Right kidney (tissue), 1 donor: ENCODE results near the gene CHRNA7.
"Not testable (repeated sequence)": the region's sequence is repeated elsewhere in the genome, so short reads cannot be mapped to it uniquely, and the experiment has no call there.

Experiments
- DNase-seq: peaks from one replicate; pipeline ENCODE4 v3.0.0-alpha.2; 2016

Gene CHRNA7

GRCh38 chr15:32180579-32180978, 150.3 kb downstream of the CHRNA7 start:
- not testable (repeated sequence) for DNase-seq

DNA sequence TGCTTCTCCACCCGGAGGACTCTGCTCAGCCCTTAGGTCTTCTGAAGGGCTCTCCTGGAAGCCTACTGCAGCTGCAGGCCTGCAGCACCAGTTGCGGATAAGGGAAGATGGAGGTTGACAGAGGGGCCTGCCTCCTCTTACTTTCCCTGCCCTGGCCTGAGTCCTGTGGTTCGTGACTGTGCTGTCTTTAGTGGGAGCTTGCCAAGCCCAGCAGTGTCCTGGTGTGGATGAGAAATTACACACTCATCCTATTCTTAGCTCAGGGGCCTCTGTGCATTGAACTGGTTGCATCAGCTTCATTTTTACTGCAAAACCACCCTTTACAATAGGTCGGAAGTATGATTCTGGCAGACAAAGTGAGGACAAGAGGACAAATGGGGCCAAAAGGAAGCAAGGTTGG, 163.5 kb downstream of the CHRNA7 start:
- DNase-seq = not testable (repeated sequence)

- not testable (repeated sequence) for DNase-seq
These were observed 165.9 kb downstream of the CHRNA7 start for GRCh38 chr15:32196206-32196605.

DNA sequence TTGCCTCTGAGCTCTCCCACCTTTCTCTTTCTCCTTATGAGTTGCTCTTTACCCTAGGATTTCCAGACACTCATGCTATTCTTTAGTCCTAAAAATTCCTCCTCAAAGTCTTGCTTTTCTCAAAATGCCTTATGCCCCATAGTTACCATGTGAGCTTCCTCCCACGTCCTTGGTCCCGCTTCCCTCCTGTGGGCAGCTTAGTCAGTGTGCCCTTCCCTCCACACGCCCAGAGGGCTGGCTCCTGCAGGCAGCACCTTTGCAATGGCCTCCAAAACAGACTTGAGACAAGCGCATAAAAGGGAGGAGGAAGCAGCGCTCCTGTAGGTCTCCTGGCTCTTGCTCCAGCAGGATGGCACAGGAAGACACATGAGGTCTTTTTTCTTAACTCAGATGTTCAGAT, 168.6 kb downstream of the CHRNA7 start:
- not testable (repeated sequence) for DNase-seq

- DNase-seq = not testable (repeated sequence)
These were observed 178.8 kb downstream of the CHRNA7 start for GRCh38 chr15:32209081-32209480.

DNA sequence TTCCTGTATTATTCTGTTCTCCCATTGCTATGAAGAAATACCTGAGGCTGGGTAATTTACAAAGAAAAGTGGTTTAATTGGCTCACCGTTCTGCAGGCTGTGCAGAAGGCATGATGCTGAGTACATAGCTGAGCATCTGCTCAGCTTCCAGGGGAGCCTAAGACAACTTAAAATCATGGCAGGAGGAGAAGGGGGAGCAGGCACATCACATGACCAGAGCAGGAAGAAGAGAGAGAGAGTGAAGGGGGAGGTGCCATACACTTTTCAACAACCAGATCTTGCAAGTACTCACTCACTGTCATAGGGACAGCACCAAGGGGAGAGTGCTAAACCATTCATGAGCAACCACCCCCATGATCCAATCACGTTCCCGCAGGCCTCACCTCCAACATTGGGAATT, 188.4 kb downstream of the CHRNA7 start:
- no peak for DNase-seq
